ENCODE data around the gene SRGAP1. TPM values are rescaled to one million over a fixed set of nuclear protein-coding genes. Genes with fewer than 3 reads are reported as not detected.

SRGAP1 gene
- total and polyA plus RNA-seq, 2 of the 13 experiments (the other 11 are each of a cell fraction or from before 2014, with no cell fraction given): 1.6 to 3.4 TPM

- TF ChIP-seq HMGXB4 (CRISPR knock-in tag; IDR thresholded peaks at IDR 0.05; ENCODE audit: borderline replicate concordance in 1 of 2, low read depth in 1 of 2): peak; percentile 99 to 100
- TF ChIP-seq ZMYM2 (CRISPR knock-in tag; IDR thresholded peaks at IDR 0.05): peak; percentile 65; the same call in 1 of the 2 replicates
- TF ChIP-seq FLYWCH1 (CRISPR knock-in tag; IDR thresholded peaks at IDR 0.05): no peak
- 0 out of 2 replicates have a peak, but pooled peaks have one; percentile 49 for TF ChIP-seq ZNF253 (CRISPR knock-in tag; IDR thresholded peaks at IDR 0.05; ENCODE audit: borderline replicate concordance)
- TF ChIP-seq ZNF670 (CRISPR knock-in tag; IDR thresholded peaks at IDR 0.05; ENCODE audit: borderline replicate concordance): no peak; the same call in 1 of the 2 replicates
- no peak; the same call in 1 of the 2 replicates for TF ChIP-seq ZNF691 (CRISPR knock-in tag; IDR thresholded peaks at IDR 0.05; ENCODE audit: borderline replicate concordance, low read depth)
- TF ChIP-seq, protein P1, sequence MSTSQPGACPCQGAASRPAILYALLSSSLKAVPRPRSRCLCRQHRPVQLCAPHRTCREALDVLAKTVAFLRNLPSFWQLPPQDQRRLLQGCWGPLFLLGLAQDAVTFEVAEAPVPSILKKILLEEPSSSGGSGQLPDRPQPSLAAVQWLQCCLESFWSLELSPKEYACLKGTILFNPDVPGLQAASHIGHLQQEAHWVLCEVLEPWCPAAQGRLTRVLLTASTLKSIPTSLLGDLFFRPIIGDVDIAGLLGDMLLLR (CRISPR knock-in tag; IDR thresholded peaks at IDR 0.05): peak; percentile 82
- peak; percentile 6; the same call in 1 of the 2 replicates for TF ChIP-seq ZNF639 (CRISPR knock-in tag; conservative IDR thresholded peaks at IDR 0.05)
- TF ChIP-seq, protein P2, sequence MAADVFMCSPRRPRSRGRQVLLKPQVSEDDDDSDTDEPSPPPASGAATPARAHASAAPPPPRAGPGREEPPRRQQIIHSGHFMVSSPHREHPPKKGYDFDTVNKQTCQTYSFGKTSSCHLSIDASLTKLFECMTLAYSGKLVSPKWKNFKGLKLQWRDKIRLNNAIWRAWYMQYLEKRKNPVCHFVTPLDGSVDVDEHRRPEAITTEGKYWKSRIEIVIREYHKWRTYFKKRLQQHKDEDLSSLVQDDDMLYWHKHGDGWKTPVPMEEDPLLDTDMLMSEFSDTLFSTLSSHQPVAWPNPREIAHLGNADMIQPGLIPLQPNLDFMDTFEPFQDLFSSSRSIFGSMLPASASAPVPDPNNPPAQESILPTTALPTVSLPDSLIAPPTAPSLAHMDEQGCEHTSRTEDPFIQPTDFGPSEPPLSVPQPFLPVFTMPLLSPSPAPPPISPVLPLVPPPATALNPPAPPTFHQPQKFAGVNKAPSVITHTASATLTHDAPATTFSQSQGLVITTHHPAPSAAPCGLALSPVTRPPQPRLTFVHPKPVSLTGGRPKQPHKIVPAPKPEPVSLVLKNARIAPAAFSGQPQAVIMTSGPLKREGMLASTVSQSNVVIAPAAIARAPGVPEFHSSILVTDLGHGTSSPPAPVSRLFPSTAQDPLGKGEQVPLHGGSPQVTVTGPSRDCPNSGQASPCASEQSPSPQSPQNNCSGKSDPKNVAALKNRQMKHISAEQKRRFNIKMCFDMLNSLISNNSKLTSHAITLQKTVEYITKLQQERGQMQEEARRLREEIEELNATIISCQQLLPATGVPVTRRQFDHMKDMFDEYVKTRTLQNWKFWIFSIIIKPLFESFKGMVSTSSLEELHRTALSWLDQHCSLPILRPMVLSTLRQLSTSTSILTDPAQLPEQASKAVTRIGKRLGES (CRISPR knock-in tag; IDR thresholded peaks at IDR 0.05; ENCODE audit: borderline replicate concordance): no peak
- TF ChIP-seq ZNF644 (CRISPR knock-in tag; IDR thresholded peaks at IDR 0.05; ENCODE audit: low read depth): no peak
- peak; percentile 25; the same call in 1 of the 2 replicates for TF ChIP-seq ZNF558 (CRISPR knock-in tag; IDR thresholded peaks at IDR 0.05; ENCODE audit: borderline replicate concordance)
- no peak for TF ChIP-seq HNF4G (IDR thresholded peaks at IDR 0.05; ENCODE audit: borderline replicate concordance, low read depth, low read length)
- TF ChIP-seq HNF4G (CRISPR knock-in tag; IDR thresholded peaks at IDR 0.05; ENCODE audit: borderline replicate concordance, low read depth): peak; percentile 45; the same call in 1 of the 2 replicates
Measured at GRCh38 chr12:63843721-63844390, 644 bp upstream of the SRGAP1 start (continued).
